ENCODE data around the gene CNKSR1.

Gene CNKSR1

GRCh38 chr1:26153966-26154532 lies 23.2 kb upstream of the CNKSR1 start:
- ChIA-PET CTCF (interaction anchor here (1.3 to 6.6 kb wide), 6 partner anchors 10 to 263 kb away, joined by 3 to 70 read pairs (median 16); partner anchors contain the start of gene ZNF593), POLR2A (no interaction called here)
- TF ChIP-seq CTCF (IDR thresholded peaks at IDR 0.05; ENCODE audit: insufficient read depth, low read length, missing control alignments) = no peak
- H3K4me3 ChIP-seq (ENCODE audit: low read depth, low read length) = no peak overlapping the region
- no peak for DNase-seq (ENCODE audit: low read depth, low spot score)

- TF ChIP-seq CTCF (IDR thresholded peaks at IDR 0.05; ENCODE audit: insufficient read depth, low read length, missing control alignments) = no peak
- ChIA-PET POLR2A (no interaction called here), CTCF (interaction anchor here (1.3 to 6.6 kb wide), 7 partner anchors 9 to 262 kb away, joined by 3 to 70 read pairs (median 10); partner anchors contain the start of genes CEP85 and ZNF593)
- H3K4me3 ChIP-seq (ENCODE audit: low read depth, low read length) = no peak overlapping the region
- DNase-seq (ENCODE audit: low read depth, low spot score) = no peak
Measured at GRCh38 chr1:26154750-26155149, 22.5 kb upstream of the CNKSR1 start.

GRCh38 chr1:26155370-26156284 lies 21.7 kb upstream of the CNKSR1 start:
- POLR2A ChIA-PET = no interaction called here

GRCh38 chr1:26156285-26157038 lies 20.8 kb upstream of the CNKSR1 start:
- TF ChIP-seq CTCF (IDR thresholded peaks at IDR 0.05; ENCODE audit: insufficient read depth, low read length, missing control alignments) = no peak
- POLR2A ChIA-PET = no interaction called here
- CTCF ChIA-PET = interaction anchor here (0.7 to 6.6 kb wide), 12 partner anchors 8 to 166 kb away, joined by 3 to 70 read pairs (median 6); partner anchors contain the start of genes C1orf232 and ZNF593
- no peak overlapping the region for H3K4me3 ChIP-seq (ENCODE audit: low read depth, low read length)
- no peak for DNase-seq (ENCODE audit: low read depth, low spot score)

More at GRCh38 chr1:26155370-26156284, 21.7 kb upstream of the CNKSR1 start:
- CTCF ChIA-PET = interaction anchor here (0.7 to 6.6 kb wide), 12 partner anchors 8 to 262 kb away, joined by 3 to 70 read pairs (median 7); partner anchors contain the start of genes CEP85 and ZNF593
- no peak overlapping the region for H3K4me3 ChIP-seq (ENCODE audit: low read depth, low read length)
- no peak for TF ChIP-seq CTCF (IDR thresholded peaks at IDR 0.05; ENCODE audit: insufficient read depth, low read length, missing control alignments)
- no peak for DNase-seq (ENCODE audit: low read depth, low spot score)

GRCh38 chr1:26158271-26158907 lies 18.9 kb upstream of the CNKSR1 start:
- no peak for DNase-seq (ENCODE audit: low read depth, low spot score)
- ChIA-PET CTCF (interaction anchor here (1.3 to 6.6 kb wide), 5 partner anchors 15 to 164 kb away, joined by 3 to 70 read pairs (median 21); partner anchors contain the start of gene CEP85), POLR2A (no interaction called here)
- H3K4me3 ChIP-seq (ENCODE audit: low read depth, low read length) = no peak overlapping the region
- no peak for TF ChIP-seq CTCF (IDR thresholded peaks at IDR 0.05; ENCODE audit: insufficient read depth, low read length, missing control alignments)
